Measurements from ENCODE around the gene NEUROG2.

Gene NEUROG2

DNA sequence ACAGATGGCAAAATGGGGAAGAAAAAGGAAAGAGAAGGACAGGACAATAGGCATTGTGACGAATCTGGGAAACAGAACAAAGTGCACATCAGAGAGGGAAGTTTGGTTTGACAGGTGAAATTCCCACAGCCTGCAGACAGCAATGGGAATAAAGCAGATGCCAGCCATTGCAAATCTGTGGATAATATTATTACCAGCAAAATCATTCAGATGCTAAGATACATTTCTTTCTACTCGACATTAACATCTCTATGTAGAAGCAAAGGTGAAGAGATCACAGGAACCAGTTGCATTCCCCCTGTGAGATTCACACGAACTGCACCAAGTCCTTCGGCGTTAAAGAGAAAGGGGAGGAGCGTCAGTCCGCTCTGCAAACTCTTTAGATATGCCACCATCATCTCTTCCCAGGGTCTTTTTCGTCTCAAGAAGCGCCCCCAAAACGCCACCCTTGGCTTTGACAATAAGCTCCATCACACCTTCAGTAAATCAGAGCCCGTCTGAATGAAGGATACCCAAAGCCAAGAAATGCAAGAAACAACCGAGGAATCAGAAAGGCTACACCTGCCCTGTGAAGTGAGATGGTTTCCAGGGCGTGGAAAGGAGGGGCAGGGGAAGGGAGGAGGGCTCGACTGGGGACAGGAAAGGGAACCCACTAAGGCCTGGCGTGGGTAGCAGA lies 1.9 kb downstream of the NEUROG2 start:
- Histone ChIP-seq H3K27me3 (ENCODE audit: insufficient read depth, poor library complexity, severe bottlenecking) (peaks cover 85% of the 10 kb centered on the region), H3K4me3 (replicated peaks; ENCODE audit: insufficient read depth, low read length) (peak overlapping the region; percentile 53), H3K27ac (replicated peaks) (no peak overlapping the region)
- TF ChIP-seq, protein P1, sequence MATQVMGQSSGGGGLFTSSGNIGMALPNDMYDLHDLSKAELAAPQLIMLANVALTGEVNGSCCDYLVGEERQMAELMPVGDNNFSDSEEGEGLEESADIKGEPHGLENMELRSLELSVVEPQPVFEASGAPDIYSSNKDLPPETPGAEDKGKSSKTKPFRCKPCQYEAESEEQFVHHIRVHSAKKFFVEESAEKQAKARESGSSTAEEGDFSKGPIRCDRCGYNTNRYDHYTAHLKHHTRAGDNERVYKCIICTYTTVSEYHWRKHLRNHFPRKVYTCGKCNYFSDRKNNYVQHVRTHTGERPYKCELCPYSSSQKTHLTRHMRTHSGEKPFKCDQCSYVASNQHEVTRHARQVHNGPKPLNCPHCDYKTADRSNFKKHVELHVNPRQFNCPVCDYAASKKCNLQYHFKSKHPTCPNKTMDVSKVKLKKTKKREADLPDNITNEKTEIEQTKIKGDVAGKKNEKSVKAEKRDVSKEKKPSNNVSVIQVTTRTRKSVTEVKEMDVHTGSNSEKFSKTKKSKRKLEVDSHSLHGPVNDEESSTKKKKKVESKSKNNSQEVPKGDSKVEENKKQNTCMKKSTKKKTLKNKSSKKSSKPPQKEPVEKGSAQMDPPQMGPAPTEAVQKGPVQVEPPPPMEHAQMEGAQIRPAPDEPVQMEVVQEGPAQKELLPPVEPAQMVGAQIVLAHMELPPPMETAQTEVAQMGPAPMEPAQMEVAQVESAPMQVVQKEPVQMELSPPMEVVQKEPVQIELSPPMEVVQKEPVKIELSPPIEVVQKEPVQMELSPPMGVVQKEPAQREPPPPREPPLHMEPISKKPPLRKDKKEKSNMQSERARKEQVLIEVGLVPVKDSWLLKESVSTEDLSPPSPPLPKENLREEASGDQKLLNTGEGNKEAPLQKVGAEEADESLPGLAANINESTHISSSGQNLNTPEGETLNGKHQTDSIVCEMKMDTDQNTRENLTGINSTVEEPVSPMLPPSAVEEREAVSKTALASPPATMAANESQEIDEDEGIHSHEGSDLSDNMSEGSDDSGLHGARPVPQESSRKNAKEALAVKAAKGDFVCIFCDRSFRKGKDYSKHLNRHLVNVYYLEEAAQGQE (IDR thresholded peaks at IDR 0.05; ENCODE audit: insufficient replicate concordance, low read depth) = no peak
- TF ChIP-seq POLR2AphosphoS5 (IDR thresholded peaks at IDR 0.05; ENCODE audit: low read depth) (no peak), GABPA (IDR thresholded peaks at IDR 0.05; ENCODE audit: low read depth) (no peak), SPI1 (IDR thresholded peaks at IDR 0.05; ENCODE audit: borderline replicate concordance, low read depth) (no peak)
- TF ChIP-seq, protein P2, sequence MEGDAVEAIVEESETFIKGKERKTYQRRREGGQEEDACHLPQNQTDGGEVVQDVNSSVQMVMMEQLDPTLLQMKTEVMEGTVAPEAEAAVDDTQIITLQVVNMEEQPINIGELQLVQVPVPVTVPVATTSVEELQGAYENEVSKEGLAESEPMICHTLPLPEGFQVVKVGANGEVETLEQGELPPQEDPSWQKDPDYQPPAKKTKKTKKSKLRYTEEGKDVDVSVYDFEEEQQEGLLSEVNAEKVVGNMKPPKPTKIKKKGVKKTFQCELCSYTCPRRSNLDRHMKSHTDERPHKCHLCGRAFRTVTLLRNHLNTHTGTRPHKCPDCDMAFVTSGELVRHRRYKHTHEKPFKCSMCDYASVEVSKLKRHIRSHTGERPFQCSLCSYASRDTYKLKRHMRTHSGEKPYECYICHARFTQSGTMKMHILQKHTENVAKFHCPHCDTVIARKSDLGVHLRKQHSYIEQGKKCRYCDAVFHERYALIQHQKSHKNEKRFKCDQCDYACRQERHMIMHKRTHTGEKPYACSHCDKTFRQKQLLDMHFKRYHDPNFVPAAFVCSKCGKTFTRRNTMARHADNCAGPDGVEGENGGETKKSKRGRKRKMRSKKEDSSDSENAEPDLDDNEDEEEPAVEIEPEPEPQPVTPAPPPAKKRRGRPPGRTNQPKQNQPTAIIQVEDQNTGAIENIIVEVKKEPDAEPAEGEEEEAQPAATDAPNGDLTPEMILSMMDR (IDR thresholded peaks at IDR 0.05; ENCODE audit: insufficient read depth, low read length) = no peak
- DNase-seq (ENCODE audit: low read depth in 1 of 2, low spot score in 1 of 2) = no peak

DNA sequence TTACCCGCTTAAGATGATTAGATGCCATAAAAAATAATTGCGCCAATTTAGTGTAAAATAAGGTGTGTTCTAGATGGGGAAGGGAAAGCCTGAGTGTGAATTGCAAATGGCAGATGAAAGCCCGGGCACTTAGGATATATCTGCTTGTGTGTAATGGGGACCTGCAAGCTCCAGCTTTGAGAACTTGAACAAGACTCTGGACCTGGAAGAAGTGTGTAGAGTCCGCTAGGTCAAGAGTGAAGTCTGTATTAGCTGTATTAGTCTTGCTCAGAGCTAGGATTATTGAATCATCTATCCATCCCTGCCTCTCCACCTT lies 4.2 kb downstream of the NEUROG2 start:
- Histone ChIP-seq H3K27me3 (ENCODE audit: insufficient read depth, poor library complexity, severe bottlenecking) (peaks cover 73% of the 10 kb centered on the region), H3K27ac (replicated peaks) (no peak overlapping the region), H3K4me3 (replicated peaks; ENCODE audit: insufficient read depth, low read length) (no peak overlapping the region)
- no peak for DNase-seq (ENCODE audit: low read depth in 1 of 2, low spot score in 1 of 2)
- TF ChIP-seq, protein P2 (IDR thresholded peaks at IDR 0.05; ENCODE audit: insufficient read depth, low read length) = no peak
- TF ChIP-seq GABPA (IDR thresholded peaks at IDR 0.05; ENCODE audit: low read depth) (no peak), SPI1 (IDR thresholded peaks at IDR 0.05; ENCODE audit: borderline replicate concordance, low read depth) (no peak), POLR2AphosphoS5 (IDR thresholded peaks at IDR 0.05; ENCODE audit: low read depth) (no peak)
- TF ChIP-seq, protein P1 (IDR thresholded peaks at IDR 0.05; ENCODE audit: insufficient replicate concordance, low read depth) = no peak

DNA sequence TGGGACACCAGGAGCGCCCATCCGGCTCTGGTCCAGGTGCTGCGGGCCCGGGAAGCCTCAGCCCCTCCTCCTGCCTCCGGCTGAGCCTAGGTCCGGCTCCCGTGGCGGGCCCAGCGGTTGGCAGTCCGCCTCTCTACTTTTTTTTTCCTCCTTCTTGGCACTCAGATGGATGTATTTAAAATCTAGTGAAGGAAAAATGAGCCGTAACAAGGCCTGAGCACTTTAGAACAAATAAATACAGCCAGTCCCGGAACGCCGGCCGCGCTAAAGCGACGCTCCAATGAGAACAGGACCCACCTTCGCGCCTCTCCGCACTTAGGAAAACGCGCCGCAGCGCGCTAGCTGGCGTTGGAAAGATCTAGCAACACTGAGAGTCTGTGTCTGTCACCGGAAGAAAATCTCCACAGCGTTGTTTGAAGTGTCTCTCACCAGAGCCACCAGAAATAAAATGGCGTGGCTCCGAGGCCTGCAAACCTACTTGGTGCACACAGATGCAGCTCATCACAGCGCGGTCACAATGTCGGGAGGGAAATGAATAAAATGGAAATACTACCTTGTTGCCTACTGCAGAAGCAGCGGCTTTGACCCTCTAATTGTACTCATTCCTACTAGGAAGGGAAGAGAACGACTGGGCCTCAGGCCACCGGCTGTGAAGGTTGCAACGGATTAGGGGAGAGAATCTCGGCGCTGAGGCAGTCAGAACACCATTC lies 4.7 kb downstream of the NEUROG2 start:
- no peak for DNase-seq (ENCODE audit: low read depth in 1 of 2, low spot score in 1 of 2)
- no peak overlapping the region for H3K27ac ChIP-seq (replicated peaks)
- no peak overlapping the region for H3K4me3 ChIP-seq (replicated peaks; ENCODE audit: insufficient read depth, low read length)
- peaks cover 72% of the 10 kb centered on the region for H3K27me3 ChIP-seq (ENCODE audit: insufficient read depth, poor library complexity, severe bottlenecking)
- TF ChIP-seq, protein P2 (IDR thresholded peaks at IDR 0.05; ENCODE audit: insufficient read depth, low read length) = no peak
- no peak for TF ChIP-seq SPI1 (IDR thresholded peaks at IDR 0.05; ENCODE audit: borderline replicate concordance, low read depth)

Measured in HL-60 (cell line).